Retinal pigment epithelial cell (primary cell): ENCODE data around the gene LINGO1.
A peak's percentile ranks its signal among the peaks of the same experiment; 100 is the strongest.

Experiments used
- DNase-seq: peaks from one replicate; pipeline ENCODE4 v3.0.0-alpha.2; 2010; ENCODE audit warnings: low read depth
- H3K4me3 ChIP-seq: 2 replicates; pipeline ENCODE4 v1.5.1; 2011; ENCODE audit warnings: mild to moderate bottlenecking, low read length, control low read depth, moderate library complexity
- TF ChIP-seq, protein P1 (sequence below): conservative IDR thresholded peaks from 2 replicates; pipeline ENCODE4 v1.5.1; 2011; ENCODE audit warnings: low read depth, low read length, control low read depth, inconsistent platforms

LINGO1 gene

GRCh38 chr15:77608774-77609173 lies 23.9 kb downstream of the LINGO1 start:
- no peak for DNase-seq
- H3K4me3 ChIP-seq: no peak overlapping the region
- TF ChIP-seq, protein P1, sequence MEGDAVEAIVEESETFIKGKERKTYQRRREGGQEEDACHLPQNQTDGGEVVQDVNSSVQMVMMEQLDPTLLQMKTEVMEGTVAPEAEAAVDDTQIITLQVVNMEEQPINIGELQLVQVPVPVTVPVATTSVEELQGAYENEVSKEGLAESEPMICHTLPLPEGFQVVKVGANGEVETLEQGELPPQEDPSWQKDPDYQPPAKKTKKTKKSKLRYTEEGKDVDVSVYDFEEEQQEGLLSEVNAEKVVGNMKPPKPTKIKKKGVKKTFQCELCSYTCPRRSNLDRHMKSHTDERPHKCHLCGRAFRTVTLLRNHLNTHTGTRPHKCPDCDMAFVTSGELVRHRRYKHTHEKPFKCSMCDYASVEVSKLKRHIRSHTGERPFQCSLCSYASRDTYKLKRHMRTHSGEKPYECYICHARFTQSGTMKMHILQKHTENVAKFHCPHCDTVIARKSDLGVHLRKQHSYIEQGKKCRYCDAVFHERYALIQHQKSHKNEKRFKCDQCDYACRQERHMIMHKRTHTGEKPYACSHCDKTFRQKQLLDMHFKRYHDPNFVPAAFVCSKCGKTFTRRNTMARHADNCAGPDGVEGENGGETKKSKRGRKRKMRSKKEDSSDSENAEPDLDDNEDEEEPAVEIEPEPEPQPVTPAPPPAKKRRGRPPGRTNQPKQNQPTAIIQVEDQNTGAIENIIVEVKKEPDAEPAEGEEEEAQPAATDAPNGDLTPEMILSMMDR: no peak

- TF ChIP-seq, protein P1: no peak
- DNase-seq: no peak
- H3K4me3 ChIP-seq: no peak overlapping the region
Measured at GRCh38 chr15:77607894-77608261, 24.8 kb downstream of the LINGO1 start.

DNA sequence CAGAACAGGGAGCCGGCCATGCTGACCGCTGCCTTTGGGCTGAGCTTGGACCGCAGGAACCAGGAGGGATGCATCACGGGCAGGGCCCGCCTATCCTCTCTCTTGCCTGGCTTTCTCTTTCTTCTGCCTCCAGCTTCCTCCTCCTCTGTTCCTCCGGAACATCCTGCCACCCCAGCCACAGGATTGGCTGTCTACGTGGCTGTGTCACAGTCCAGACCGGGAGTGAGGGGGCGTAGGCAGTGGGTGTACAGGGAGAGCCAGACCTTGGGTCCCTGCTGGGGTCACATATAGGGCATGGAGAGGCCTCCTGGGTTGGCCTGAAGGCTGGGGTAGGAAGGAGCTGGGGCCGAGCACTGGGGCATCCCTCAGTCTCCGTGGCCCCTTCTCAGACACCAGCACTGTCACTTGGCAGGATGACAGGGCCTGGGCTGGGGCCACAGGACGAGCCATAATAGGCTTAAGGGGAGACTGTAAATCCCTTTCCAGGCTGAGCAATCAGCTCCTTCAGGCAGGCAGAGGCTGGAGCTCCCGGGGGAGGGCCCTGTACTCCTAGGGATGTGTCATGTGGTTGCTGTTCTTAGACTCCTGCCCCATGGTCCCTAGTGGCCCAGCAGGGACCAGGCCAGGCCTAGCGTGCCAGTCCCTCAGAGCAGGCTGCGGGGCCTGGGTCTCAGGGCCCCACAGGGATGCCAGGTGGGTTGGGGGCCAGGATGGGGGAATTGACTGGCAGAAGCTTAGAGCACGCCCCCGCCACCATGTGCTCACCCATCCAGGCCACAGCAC lies 25.4 kb downstream of the LINGO1 start:
- TF ChIP-seq, protein P1: no peak
- peak; percentile 75 for DNase-seq
- no peak overlapping the region for H3K4me3 ChIP-seq

DNA sequence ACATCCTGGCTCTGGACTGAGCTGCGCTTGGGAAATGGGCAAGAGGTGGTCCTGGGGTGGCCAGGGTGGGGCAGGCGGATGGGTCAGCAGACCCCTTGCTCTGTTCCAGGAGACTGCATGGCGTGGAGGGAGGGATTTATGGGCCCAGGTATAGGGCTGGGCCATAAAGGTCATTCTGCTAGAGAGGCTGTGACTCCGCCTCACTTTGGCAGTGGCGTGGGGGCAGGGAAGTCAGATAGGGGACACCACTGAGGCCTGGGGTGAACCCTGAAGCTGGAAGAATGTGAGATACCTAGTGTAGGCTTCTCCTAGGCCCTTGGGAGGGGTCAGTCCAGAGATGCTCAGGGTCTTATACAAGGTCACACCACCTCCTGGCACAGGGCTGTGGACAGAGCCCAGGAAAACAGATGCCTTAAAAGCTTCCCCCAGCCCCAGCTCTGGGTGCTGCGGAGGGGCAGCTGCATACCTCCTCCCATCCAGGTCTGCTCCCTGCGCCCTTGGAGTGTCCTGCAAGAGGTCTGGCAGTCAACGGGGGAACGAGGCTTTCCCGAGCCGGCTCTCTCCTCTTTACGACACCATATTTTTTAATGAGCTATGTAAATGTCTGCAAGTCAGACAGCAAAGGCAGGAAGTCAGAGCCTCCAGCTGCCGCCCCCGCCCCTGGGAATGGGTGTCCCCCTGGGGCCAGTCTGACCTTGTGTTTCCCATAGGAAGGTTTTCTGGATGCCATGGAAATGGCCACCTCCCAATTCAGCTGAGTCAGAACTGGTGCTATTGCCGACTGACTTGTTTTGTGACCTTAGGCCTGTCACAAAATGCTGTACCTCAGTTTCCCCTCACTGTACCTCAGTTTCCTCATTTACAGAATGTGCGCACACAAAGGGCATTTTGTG lies 26.3 kb downstream of the LINGO1 start:
- TF ChIP-seq, protein P1: no peak
- H3K4me3 ChIP-seq: no peak overlapping the region
- DNase-seq: no peak

DNA sequence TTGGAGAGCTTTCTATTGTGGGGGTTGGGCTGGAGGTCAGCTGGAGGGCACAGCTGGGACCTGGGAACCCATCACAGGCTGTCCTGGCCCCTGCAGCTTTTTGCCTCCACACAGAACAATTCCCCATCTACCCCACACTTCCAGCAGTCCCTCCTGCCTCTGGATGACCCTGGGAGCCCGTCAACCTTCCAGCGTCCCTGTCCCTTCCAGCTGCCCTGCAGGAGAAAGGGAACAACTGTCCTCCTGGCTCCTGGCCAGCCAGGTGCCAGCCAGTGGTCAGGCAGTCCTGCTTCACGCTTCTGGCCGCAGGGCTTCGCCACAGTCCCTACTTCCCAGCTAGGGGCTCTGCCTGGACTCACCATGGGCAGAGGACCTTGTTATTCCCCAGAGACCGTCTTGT lies 27.2 kb downstream of the LINGO1 start:
- DNase-seq: no peak
- TF ChIP-seq, protein P1: no peak
- no peak overlapping the region for H3K4me3 ChIP-seq

- H3K4me3 ChIP-seq: no peak overlapping the region
- TF ChIP-seq, protein P1: no peak
- DNase-seq: no peak
Measured at GRCh38 chr15:77604973-77605372, 27.7 kb downstream of the LINGO1 start.
